Eye (tissue), 1 donor: ENCODE results near the gene HPCAL1.
A peak's percentile ranks its signal among the peaks of the same experiment; 100 is the strongest.
"Not testable (repeated sequence)": the region's sequence is repeated elsewhere in the genome, so short reads cannot be mapped to it uniquely, and the experiment has no call there.

Source experiments
- DNase-seq: peaks from one replicate; pipeline ENCODE4 v3.0.0-alpha.2; 2015

HPCAL1 gene

GRCh38 chr2:10302479-10303180 is at the start of gene HPCAL1:
Gene HPCAL1, plus strand, starts transcription at chr2:10302904. Its CDS starts 116,854 bp downstream, at chr2:10419758.
- peak; percentile 95 for DNase-seq

DNA sequence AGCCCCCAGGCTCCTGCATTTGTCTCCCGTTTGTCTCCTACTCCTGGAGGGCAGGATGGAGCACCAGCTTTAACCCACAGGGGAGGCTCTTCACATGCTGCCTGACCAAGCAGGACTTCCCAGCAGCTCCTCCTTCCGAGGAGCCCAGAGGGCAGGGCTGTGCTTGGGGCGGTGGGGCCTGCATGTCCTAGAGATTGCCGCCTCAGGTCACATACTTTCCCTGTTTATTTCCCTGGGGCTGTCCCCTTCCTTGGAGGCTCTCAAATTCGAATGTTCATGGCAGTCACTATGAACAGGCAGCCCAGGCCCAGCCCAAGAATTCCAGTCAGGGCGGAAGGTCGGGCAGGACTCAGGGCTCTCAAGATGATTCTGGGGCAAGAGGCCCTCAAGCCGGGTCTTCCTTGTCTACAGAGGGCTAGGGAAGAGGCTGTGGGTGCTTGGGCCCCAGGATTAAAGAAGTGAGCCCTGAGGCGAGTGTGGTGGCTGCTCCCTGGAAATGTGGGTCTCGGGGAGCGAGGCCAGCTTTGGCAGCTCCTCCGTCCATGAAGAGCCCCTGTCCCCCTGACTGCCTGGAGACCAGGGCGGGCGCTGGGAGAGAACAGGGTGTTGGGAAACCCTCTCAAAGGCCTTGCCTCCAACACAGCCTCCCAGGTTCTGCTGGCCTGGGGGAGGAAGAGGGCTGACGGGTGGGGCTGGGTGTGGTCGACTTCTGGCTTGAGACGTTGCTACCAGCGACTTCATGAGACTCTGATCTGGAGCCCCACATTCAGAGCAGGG is 48.9 kb upstream of the HPCAL1 start:
- no peak for DNase-seq

DNA sequence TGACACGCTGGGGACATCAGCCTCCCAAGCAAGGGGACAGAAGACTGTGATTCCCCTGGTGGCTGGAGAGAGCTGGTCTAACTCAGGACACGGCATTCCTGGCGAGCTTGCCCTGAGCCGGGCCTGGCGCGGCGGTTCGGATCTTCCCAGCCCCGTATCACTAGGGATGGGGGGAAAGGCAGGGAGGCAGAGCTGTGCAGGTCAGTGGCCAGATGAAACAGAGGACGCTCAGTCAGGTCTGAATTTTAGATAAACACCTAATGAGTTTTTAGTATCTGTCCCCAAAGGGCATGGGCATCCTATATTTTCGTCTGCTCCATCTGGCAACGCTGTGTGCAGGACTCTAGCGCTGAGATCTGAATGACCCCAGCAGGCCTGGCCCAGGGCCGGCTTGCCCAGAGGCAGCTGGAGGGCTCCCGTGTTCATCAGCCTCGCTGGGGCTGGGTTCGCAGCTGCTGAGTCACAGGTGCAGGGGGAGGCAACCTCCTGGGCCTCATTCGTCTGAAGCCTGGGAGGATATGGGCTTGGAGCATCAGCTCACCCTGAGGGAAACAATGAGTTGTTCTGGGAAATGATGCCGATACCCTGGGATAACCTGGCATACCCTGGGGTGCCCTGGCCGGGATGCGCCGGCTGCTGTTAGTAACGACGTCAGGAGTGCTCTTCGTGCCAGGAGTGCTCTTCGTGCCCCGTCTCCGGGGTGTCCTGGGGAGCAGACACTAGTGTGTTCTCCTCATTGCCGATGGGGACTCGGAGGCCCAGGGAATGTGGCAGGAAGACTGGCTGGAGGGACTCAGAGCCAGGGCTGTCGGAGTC is 48.1 kb upstream of the HPCAL1 start:
- DNase-seq: peak; percentile 53

- DNase-seq: no peak
Measured at GRCh38 chr2:10255189-10256030, 47.3 kb upstream of the HPCAL1 start.

GRCh38 chr2:10256031-10256514 is 46.6 kb upstream of the HPCAL1 start:
- no peak for DNase-seq

GRCh38 chr2:10256515-10257031 is 46.1 kb upstream of the HPCAL1 start:
- no peak for DNase-seq

DNA sequence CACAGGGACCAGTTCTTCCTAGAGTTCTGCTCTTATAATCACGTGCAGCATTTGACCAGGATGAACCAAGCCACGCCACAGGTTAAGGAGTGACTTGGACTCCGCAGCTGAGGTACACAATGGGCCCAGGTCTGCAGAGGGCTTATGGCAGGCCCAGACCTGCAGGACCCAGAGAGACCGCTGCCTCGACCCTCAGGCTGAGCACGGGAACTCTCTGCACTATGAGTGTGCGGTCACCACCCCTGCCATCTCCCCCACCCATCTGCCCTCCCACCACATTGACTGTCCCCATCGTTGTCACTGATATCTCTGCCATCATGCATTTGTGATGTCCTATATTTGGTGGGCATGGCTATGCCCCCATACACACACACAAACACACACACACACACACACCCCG is 45.7 kb upstream of the HPCAL1 start:
- no peak for DNase-seq

GRCh38 chr2:10257500-10258147 is 45.1 kb upstream of the HPCAL1 start:
- DNase-seq: no peak

DNA sequence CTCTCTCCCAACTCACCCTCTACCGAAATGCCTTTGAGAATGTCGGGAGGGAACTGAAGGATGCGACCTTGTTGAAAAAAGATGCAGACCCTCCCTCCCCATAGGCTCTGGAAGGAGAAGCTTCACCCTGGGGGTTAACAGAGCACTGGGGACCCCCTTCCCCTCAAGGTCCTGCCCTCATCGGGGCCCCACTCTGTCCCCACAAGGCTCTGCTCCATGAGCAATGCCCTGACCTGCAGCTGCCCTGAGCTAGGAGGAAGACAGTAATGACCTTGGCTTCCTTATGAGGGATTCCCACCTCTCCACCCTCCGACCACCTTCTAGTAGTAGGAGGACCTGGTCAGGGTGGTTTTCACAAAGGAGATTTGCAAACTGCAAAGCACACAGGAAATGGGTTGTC is 44.4 kb upstream of the HPCAL1 start:
- DNase-seq: no peak

- no peak for DNase-seq
Measured at GRCh38 chr2:10258726-10259125, 44.0 kb upstream of the HPCAL1 start.

GRCh38 chr2:10260130-10260529 is 42.6 kb upstream of the HPCAL1 start:
- no peak for DNase-seq

DNA sequence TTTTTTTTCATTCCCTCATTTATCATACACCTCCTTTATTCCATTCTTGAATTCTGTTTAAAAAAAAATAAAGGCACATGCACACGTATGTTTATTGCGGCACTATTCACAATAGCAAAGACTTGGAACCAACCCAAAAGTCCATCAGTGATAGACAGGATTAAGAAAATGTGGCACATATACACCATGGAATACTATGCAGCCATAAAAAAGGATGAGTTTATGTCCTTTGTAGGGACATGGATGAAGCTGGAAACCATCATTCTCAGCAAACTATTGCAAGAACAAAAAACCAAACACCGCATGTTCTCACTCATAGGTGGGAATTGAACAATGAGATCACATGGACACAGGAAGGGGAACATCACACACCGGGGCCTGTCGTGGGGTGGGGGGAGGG is 39.2 kb upstream of the HPCAL1 start:
- not testable (repeated sequence) for DNase-seq

- DNase-seq: no peak
Measured at GRCh38 chr2:10264506-10265328, 38.0 kb upstream of the HPCAL1 start.

- no peak for DNase-seq
Measured at GRCh38 chr2:10265329-10266132, 37.2 kb upstream of the HPCAL1 start.

- no peak for DNase-seq
Measured at GRCh38 chr2:10266133-10266620, 36.5 kb upstream of the HPCAL1 start.

GRCh38 chr2:10267036-10267435 is 35.7 kb upstream of the HPCAL1 start:
- DNase-seq: no peak

GRCh38 chr2:10267551-10268465 is 34.9 kb upstream of the HPCAL1 start:
- DNase-seq: no peak

- DNase-seq: no peak
Measured at GRCh38 chr2:10269291-10269690, 33.4 kb upstream of the HPCAL1 start.
